HepG2 (cell line): Measurements from ENCODE around the gene SERPINB1. TPM values are rescaled to one million over a fixed set of nuclear protein-coding genes. Genes with fewer than 3 reads are reported as not detected.
A peak's percentile ranks its signal among the peaks of the same experiment; 100 is the strongest.

Source experiments
- BORCS8-MEF2B ChIP-seq: sonication (generic); formaldehyde crosslinking; IDR thresholded peaks from 2 replicates; pipeline ENCODE4 v1.8.0; 2022; ENCODE audit warnings: mild to moderate bottlenecking, missing genetic modification reagents
- DNMT3B ChIP-seq: conservative IDR thresholded peaks from 2 replicates; pipeline ENCODE4 v1.6.1; 2016; ENCODE audit warnings: missing biosample characterization, control low read depth
- HNF4G ChIP-seq, 2 experiments: sonication (generic) in 1 of 2; formaldehyde crosslinking in 1 of 2; IDR thresholded peaks; 2 replicates each; pipeline versions ENCODE4 v1.4.0 to v1.6.1; 2011 to 2020; ENCODE audit warnings: borderline replicate concordance in 2 of 2, low read depth in 2 of 2, mild to moderate bottlenecking in 2 of 2, low read length in 1 of 2, missing genetic modification reagents in 1 of 2, moderate library complexity in 1 of 2
- IKZF5 ChIP-seq: IDR thresholded peaks from 2 replicates; pipeline ENCODE4 v1.6.1; 2018; ENCODE audit warnings: missing genetic modification reagents, mild to moderate bottlenecking, missing compliant biosample characterization
- KLF9 ChIP-seq: IDR thresholded peaks from 2 replicates; pipeline ENCODE4 v1.6.1; 2016; ENCODE audit warnings: low read depth
- MNT ChIP-seq: fragments of 450-650 bp; IDR thresholded peaks from 2 replicates; pipeline ENCODE4 v1.6.1; 2016
- SKI ChIP-seq: fragments of 450-650 bp; IDR thresholded peaks from one replicate; pipeline ENCODE4 v1.6.1; 2018; ENCODE audit warnings: mild to moderate bottlenecking; ENCODE audit not compliant: partially characterized antibody
- SMYD3 ChIP-seq: sonication (generic); formaldehyde crosslinking; IDR thresholded peaks from 2 replicates; pipeline ENCODE4 v1.8.1; 2023; ENCODE audit warnings: mild to moderate bottlenecking, missing genetic modification reagents
- YEATS2 ChIP-seq: sonication (generic); formaldehyde crosslinking; IDR thresholded peaks from 2 replicates; pipeline ENCODE4 v1.4.0; 2020; ENCODE audit warnings: missing genetic modification reagents, borderline replicate concordance
- YY1 ChIP-seq: IDR thresholded peaks from 2 replicates; pipeline ENCODE4 v1.6.1; 2011; ENCODE audit warnings: low read length, low read depth, moderate library complexity, mild to moderate bottlenecking; ENCODE audit not compliant: insufficient read depth, insufficient replicate concordance
- ZBTB39 ChIP-seq: sonication (generic); formaldehyde crosslinking; IDR thresholded peaks from 2 replicates; pipeline ENCODE4 v1.5.0; 2020; ENCODE audit warnings: missing genetic modification reagents
- ZBTB43 ChIP-seq: sonication (generic); formaldehyde crosslinking; conservative IDR thresholded peaks from 2 replicates; pipeline ENCODE4 v1.4.0; 2020; ENCODE audit warnings: missing genetic modification reagents
- ZNF225 ChIP-seq: sonication (generic); formaldehyde crosslinking; IDR thresholded peaks from 2 replicates; pipeline ENCODE4 v1.4.0; 2020; ENCODE audit warnings: mild to moderate bottlenecking, missing genetic modification reagents
- ZNF230 ChIP-seq: sonication (generic); formaldehyde crosslinking; IDR thresholded peaks from 2 replicates; pipeline ENCODE4 v1.4.0; 2020; ENCODE audit warnings: mild to moderate bottlenecking, missing genetic modification reagents
- ZNF331 ChIP-seq: sonication (generic); formaldehyde crosslinking; IDR thresholded peaks from 2 replicates; pipeline ENCODE4 v1.4.0; 2020; ENCODE audit warnings: missing genetic modification reagents
- ZNF614 ChIP-seq: IDR thresholded peaks from 2 replicates; pipeline ENCODE4 v1.6.1; 2018; ENCODE audit warnings: missing biosample characterization, missing genetic modification reagents, inconsistent platforms, borderline replicate concordance
- ZNF737 ChIP-seq: sonication (generic); formaldehyde crosslinking; IDR thresholded peaks from 2 replicates; pipeline ENCODE4 v1.5.0; 2020; ENCODE audit warnings: missing genetic modification reagents, mild to moderate bottlenecking, borderline replicate concordance
- ZSCAN5A ChIP-seq: sonication (generic); formaldehyde crosslinking; IDR thresholded peaks from 2 replicates; pipeline ENCODE4 v1.8.0; 2022; ENCODE audit warnings: mild to moderate bottlenecking, missing genetic modification reagents, borderline replicate concordance
- polyA plus RNA-seq, 8 experiments: library from polyadenylated mRNA; depleted of rRNA in 3 of 8; stranded (reverse) in 7 of 8; unstranded in 1 of 8; fragments of >200 nt; fragmentation: Illumina TruSeq in 4 of 8; extraction: Trizol in 4 of 8; gene quantifications; 2 replicates each; pipeline versions ENCODE4 v1.2.1 to v1.2.3, GENCODE V29; 2011 to 2016; ENCODE audit warnings: low read depth in 4 of 8, missing spikeins in 1 of 8, mixed read lengths in 1 of 8; ENCODE audit not compliant: insufficient read depth in 1 of 8
- total RNA-seq, 5 experiments: library from RNA; depleted of rRNA; stranded (reverse); fragments of >200 nt; fragmentation: Illumina TruSeq; extraction: Trizol; gene quantifications; 2 replicates each; pipeline ENCODE4 v1.2.3, GENCODE V29; 2016; ENCODE audit warnings: low read depth in 1 of 5

SERPINB1 gene
- total and polyA plus RNA-seq, 2 of the 13 experiments (the other 11 are each of a cell fraction or from before 2014, with no cell fraction given), result 41.4 to 60.5 TPM

GRCh38 chr6:2790588-2791449 lies 50.8 kb downstream of the SERPINB1 start (continued):
- peak; percentile 69; the same call in 1 of the 2 replicates for TF ChIP-seq IKZF5 (CRISPR knock-in tag)
- TF ChIP-seq ZNF614 (CRISPR knock-in tag), result peak; percentile 50; the same call in 1 of the 2 replicates
- peak; percentile 31 for TF ChIP-seq SKI
- peak; percentile 29 for TF ChIP-seq YY1
- no peak for TF ChIP-seq ZSCAN5A (CRISPR knock-in tag)
- no peak for TF ChIP-seq HNF4G (IDR thresholded peaks at IDR 0.05; ENCODE audit: borderline replicate concordance, low read depth, low read length)
- TF ChIP-seq HNF4G (CRISPR knock-in tag; IDR thresholded peaks at IDR 0.05; ENCODE audit: borderline replicate concordance, low read depth), result no peak
- no peak for TF ChIP-seq MNT
- TF ChIP-seq ZNF230 (CRISPR knock-in tag), result no peak
- no peak for TF ChIP-seq KLF9
- TF ChIP-seq ZNF737 (CRISPR knock-in tag), result no peak
- TF ChIP-seq ZNF225 (CRISPR knock-in tag), result no peak
- TF ChIP-seq BORCS8-MEF2B (CRISPR knock-in tag), result 0 out of 2 replicates have a peak, but pooled peaks have one; percentile 45
- no peak for TF ChIP-seq ZBTB43 (CRISPR knock-in tag)
- peak; percentile 66; the same call in 1 of the 2 replicates for TF ChIP-seq ZNF331 (CRISPR knock-in tag)
- TF ChIP-seq DNMT3B (CRISPR knock-in tag), result no peak
- TF ChIP-seq YEATS2 (CRISPR knock-in tag), result peak; percentile 63; the same call in 1 of the 2 replicates
- TF ChIP-seq SMYD3 (CRISPR knock-in tag), result 0 out of 2 replicates have a peak, but pooled peaks have one; percentile 28
- TF ChIP-seq ZBTB39, result no peak
